Glomerular endothelial cell (primary cell): ENCODE results near the gene UNKL. TPM values are rescaled to one million over a fixed set of nuclear protein-coding genes. Genes with fewer than 3 reads are reported as not detected.
"Not testable (repeated sequence)": the region's sequence is repeated elsewhere in the genome, so short reads cannot be mapped to it uniquely, and the experiment has no call there.

Source experiments
- DNase-seq: peaks from one replicate; pipeline ENCODE4 v3.0.0-alpha.2; 2011; ENCODE audit warnings: low read depth, low spot score; ENCODE audit errors: extremely low read depth
- total RNA-seq: library from RNA; depleted of rRNA; stranded (reverse); fragments of >200 nt; gene quantifications from 2 replicates; pipeline ENCODE4 v1.2.3, GENCODE V29; 2015

Gene UNKL
- total RNA-seq, 1 donor from 2014 or later = 27.3 TPM

DNA sequence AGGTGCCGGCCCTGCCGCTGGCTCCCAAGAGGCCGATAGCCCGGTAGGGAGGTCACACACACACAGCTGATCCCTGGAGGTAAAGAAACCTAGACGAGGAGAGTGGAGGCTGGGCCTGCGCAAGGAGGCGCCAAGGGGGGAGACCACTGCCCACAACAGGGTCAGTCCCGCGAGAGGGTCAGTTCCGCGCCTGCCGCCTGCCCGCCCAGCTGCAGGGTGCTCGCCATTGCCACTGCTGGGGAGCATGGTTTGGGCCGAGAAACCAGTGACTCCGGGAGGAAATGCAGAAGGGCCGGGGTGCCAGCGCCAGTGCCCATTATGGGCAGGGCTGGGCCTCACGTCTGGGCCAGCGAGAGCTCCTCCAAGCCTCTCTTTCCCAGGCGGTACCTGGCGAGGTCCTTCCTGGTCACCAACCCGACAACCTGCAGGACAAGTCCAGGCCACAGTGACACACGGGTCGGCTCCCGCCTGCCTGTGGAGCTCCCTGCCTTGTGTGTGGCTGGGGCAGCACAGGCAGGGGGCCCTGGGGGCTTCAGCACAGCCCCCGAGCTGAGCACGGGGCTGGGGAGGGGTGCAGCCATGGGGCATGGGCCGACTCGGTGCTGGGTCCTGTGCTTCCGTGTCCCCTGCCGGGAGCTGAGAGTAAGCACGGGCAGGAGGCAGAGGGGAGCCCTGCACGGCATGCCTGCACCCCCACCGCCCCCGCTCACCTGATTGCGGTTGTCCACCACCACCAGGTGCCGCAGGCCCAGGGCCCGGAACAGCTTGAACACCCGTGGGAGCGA lies 32.0 kb upstream of the UNKL start:
- DNase-seq = no peak

DNA sequence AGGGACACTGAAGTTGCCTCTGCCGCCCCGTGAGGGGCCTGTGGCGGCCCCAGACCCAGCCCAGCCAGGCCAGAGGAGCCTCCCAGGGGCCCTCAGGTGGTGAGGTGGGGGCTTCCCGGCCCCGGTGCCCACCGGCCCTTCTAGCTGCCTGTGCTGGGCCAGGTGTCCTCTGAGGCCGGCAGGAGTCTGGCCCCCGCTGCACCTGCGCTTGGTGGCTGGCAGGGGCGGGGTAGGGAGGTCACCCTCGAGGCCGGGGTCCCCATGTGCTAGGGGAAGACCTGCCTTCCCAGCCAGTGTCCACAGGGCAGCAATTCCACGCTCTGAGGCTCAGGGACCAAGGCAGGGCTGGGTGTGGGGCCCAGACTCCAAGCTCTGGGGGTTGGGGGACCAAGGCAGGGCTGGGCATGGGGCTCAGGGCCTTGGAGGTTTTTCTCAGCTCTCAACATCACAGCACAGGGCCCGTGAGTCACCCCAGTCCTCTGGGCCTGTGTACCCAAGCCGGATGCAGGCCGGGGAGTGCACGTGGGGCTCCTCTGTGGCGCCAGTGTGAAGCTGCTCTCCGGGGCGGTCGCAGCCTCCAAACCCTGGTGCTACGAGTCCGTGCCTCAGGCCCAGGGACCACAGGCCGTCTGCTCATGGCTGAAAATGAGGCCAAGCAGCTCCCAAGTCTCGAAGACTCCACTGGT lies 31.2 kb upstream of the UNKL start:
- no peak for DNase-seq

DNA sequence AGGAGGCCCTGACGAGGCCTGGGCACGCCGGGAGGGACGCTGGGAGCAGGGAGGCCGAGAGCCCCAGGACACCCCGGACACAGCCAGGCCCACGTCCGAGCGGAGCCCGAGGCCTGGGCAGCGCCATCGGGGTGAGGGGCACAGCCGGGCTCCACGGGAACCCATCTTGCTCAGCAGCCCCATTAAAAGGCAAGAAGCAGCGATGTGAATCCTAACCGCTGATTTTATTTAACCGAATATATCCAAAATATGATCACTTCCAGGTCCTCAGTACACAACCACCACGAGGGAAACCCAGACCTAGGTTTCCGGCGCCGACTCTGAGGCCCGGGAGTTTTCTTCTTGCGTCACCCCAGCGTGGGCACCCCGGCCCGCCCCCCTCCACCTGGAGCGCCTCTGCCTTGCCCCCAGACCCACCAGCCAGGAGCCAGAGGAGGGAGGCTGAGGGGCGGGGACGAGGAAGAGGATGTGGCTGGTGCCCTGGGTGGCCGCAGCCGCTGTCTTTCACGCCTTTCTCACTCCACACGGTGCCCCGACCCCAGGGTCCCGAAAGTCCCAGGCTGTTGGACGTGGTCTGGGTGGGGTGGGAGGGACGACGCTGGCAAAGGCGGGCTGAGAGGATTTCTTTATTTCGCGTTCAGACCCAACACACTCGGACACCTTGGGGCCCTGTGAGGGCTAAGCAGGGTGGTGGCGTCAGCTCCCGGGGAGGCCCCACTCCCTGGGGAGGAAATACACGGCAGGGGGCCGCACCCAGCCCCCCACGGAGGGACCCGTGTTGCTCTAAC lies 30.4 kb upstream of the UNKL start:
- no peak for DNase-seq

DNA sequence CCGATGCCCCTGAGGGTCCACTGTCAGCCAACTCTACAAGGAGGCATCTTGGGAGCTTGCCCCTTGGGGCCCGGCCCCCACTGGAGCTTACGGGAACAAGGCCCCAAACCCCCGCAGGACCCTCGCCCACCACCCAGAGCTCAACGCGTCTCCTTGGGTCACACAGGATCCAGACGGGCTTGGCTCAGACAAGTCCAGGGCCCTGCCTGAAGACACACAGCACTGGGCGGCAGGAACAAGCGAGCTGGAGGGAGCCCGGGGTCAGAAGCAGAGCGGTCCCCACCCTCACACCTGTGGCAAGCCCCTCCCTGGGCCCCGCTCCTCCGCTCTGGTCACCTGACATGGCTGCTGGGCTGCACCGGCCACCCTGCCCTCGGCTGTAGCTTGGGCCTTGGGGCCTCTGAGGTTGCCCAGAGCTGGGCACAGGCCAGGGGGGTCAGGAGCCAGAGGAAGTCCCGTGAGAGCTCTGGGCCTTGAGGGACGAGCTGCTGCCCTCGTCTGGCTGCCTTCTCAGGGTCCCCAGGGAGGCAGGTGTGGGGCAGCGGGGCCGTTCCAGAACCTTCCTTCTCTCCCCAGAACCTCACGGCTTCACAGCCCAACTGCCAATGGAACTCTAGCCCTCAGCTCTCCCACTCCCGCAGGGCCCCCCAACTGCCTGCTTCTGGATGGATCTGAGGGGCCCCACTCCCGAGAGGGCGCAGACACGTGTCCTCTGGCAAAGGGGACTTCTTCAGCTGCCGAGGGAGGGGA lies 29.7 kb upstream of the UNKL start, which contains the start of gene CCDC154:
CCDC154 (minus strand) TSS at position 577 of the 750 bp plus-strand sequence; CDS start at position 343, 234 bp downstream.
- no peak for DNase-seq

DNA sequence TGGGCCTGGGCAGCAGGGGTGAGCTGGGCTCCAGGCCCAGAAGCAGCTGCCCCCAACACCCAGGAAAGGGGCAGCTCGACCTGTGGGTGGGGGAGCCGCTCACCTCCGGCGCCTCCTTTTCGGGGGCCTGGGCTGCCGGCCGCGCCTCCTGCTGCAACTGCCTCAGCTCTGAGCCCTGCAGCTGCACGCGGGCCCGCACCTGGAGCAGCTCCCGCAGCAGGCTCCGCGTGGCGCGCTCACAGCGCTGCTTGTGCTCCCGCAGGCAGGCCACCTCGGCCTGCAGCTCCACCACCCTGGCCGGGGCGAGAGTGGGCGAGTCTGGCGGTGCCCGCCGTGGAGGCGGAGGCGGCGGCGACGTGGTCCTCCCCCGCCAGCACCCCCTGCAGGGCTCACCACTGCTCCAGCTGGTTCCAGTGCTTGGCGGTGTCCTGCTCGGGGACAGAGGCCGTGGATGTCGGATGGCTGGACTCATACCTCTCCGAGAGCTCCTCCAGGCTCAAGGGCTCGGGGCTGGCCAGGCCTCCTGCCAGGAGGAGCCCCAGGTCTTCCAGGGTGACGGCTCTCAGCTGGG lies 29.0 kb upstream of the UNKL start:
- DNase-seq = no peak

DNA sequence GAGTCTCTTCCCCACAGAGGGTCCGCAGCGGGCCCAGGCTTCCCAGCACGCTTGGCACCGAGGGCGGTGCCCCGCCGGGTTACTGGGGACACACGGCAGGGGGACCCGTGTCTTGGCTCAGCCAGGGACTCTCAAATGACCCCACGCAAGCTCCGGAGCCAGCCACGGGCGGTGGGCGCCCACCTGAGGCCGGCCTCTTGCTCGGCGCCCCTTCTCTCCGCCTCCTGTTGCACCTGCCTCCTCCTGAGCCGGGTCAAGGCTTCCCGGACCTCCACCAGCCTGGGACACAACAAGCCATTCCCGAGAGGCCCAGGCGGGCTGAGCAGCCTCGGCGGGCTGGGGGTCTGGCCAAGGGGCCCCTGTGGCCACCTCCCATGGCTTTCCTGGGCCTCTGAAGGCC lies 28.2 kb upstream of the UNKL start:
- no peak for DNase-seq

DNA sequence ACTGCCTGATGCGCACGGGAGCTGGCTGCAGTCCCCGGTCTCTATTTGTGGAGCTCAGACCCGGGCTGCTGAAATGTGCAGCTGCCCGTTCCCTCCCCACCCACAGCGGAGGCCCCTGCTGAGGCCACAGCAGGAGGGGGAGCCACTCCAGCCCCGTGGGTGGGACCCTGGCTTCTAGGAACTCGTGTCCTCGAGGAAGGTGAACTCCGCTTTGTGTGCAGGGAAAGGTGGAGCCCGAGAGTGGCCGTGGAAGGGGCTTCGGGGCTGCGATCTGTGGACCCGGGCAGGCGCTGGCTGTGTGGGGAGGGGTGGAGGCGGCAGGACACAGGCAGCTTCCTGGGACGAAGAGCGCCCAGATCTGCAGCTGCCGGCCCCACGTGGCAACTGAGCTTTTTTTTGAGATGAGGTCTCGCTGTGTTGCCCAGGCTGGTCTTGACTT lies 26.9 kb upstream of the UNKL start:
- DNase-seq = no peak

DNA sequence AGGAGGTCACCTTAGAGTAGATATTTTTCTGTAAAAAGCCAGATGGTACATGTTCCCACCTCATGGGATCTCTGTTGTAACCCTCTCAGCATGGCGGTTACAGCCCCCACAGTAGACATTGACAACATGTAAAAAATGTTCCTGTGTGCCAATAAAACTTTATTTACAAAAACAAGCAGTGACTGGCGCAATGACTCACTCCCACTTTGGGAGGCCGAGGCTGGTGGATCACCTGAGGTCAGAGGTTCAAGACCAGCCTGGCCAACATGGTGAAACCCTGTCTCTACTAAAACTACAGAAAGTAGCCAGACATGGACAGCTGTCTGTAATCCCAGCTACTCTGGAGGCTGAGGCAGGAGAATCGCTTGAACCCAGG lies 25.2 kb upstream of the UNKL start:
- DNase-seq = not testable (repeated sequence)

DNA sequence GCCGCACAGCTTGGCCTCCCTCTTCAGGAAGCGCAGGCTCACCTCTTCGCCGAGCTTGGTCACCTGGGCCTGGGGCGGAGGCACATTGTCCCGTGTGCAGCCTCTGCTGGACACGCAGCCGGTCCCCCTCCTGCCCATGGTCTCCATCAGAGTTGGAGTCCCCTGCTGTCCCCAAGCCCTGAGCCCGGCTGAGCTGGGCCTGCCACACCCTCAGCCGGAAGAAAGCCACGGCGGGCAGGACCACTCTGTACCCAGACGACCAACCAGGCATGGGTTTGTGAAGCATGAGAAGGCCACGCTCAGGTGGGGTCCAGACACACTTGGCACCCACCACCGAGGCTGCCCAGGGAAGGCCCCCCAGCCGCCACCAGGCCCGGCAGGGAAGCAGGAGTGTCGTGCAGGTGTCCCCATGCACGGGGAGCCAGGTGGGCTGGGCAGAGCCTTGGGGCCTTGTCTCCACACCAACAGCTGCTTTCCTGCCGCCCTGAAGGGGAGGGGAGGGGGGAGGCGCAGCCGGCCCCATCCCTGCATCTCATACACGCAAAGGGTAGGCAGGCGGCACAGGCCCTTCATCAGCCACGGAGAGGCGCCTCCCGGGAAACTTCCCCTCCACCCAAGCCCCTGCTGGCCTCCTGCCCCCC lies 24.7 kb upstream of the UNKL start:
- DNase-seq = no peak

DNA sequence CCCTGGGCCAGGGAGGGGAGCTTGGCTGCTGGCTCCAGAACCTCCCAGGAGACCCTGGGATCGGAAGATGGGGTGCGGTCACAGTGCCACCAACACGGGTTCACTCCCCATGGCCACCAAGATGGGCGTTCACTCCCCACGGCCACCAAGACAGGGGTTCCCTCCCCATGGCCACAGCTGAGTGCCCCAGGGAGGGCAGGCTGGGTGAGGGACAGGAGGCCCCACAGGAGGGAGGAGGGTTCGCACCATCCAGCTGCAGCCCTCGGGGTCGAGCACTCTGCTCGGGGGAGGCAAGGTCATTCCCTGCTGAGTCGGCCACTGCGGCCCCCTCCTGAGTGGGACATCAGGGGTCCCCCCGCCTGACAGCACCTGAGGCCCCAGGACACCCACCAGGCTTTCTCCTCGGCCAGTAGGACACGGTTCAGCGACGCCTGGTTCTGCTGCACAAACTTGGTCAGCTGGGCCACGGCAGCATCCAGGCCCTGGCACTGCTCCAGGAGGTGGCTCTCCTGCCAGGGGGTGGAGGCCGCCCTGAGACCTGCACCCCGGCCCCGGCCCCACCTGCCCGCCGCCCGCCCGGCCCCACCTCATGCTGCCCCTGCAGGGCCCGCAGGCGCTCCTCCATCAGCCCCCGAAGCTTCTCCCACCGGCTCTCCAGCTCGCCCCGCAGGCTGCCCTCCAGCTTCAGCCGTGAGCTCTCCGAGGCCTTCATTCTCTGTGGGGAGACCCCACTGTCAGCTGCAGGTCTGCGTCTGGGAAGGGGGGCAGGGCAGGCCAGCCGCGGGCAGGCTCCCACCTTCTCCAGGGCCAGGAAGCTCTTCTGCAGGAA lies 23.9 kb upstream of the UNKL start:
- no peak for DNase-seq

DNA sequence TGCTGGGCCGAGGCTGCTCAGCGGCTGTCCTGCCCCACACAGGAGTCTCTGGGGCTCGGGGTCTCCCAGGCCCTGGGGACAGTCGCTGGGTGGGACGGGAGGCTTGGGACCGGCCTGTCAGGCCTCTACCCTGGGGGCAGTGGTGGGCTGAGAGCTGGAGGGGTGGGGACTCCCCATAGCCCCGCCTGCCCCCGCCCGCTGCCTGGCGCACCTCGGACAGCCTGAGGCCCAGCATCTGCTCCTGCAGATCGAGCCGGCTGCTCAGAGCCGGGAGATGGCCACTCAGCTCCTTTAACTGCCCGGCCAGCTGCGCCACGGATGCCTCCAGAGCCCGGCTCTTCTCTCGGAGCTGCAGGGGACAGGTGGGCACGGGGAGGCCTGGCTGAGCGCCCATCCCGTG lies 23.1 kb upstream of the UNKL start:
- DNase-seq = no peak

DNA sequence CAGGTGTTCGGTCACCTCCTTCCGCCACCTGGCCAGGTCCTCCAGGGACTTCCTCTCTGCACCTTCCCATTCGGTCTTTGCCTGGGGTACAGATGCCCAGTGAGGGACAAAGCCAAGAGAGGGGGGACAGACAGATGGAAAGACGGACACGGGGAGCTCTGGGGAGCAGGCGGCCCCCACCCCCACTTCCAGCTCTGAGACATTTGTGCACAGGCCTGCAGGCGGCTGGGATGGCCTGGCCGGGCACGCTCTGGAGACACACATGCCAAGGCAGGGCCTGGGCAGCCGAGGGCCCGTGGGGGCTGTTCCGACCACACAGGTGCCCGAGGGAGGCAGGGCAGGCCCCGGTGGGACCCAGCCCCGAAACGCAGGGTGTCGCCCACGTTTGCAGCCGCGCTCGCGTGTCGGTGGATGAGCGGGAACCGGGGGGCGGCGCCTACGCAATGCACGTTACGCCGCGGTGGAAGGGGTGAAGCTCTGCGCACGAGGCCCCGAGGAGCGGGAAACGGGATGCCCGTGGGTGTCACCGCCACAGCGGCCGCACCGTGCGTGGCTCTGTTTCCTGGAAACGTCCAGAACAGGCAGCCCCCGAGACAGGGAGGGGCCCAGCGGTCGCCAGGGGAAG lies 22.3 kb upstream of the UNKL start:
- DNase-seq = no peak

DNA sequence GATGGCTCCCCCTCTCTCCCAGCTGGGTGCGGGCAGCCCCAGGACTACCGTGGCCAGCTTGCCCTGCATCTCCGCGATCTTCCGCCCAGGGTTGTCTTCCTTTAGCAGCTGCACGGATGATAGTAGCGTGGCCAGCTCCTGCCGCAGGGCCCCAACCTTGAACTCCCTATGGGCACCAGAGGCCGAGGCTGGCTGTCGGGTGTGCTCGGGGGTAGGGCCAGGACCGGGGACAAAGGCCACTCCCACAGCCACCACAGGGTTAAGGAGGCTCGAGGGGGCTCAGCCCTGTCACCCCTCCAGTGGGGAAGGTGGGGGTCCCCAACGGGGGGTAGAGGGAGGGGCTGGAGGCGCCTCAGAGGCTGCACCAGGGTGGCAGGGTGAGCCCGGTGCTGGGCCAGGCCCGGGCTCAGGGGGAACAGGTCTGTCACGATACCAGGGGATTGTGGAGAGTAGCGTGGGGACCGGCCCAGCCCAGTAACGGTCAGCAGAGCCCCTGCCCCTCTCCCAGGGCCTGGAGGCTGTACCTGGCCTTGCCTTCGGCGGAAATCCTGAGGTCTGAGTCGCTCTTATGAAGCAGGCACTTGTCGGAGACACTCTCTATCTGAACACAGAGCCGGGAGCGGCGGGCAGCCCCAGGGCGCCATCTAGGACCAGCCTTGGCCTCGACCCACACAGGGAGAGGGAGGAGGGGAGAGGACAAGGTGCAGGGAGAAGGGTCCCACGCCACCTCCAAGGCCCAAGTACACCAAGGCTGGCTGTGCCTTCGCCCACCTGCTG lies 21.6 kb upstream of the UNKL start:
- no peak for DNase-seq

DNA sequence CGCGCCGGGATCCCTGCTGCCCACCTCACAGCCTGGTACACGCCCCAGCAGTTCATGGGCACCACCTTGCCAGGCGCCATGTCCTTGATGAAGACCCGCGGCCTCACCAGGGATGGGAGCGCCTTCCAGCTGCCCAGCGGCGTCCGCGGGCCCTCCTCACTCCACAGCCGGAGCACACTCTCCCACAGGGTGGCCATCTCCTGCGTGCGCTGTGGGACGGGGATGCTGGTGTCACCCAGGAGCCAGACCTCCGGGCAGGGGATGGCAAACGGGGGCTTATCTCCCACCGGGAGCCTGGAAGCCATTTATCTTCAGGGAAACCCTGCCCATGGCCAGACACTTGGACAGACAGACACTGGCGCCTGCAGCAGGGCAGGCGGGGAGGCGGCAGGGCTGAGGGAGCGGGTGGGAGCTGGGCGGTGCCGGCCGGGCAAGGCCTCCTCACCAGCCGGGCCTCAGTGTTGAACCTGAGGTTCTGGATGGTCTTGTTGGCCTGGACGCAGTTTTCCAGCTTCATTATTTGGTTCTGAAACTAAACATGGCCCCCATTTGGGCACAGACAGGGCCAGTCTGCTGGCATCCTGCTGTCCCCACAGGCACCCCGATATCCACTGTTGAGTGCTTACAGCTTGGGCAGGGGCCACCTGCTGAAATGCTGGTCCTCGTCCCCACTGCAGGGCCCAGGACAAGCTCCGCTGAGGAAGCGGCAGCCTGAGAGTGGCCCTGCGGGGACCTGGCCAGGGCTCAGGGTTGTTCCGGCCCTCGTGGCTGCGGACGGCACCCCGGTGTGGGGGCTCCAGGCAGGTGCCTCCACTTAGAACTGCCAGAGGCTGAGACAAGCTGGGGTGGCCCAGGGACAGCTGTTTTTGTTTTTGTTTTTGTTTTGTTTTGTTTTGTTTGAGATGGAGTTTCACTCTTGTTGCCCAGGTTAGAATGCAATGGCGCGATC lies 20.4 kb upstream of the UNKL start:
- DNase-seq = no peak

DNA sequence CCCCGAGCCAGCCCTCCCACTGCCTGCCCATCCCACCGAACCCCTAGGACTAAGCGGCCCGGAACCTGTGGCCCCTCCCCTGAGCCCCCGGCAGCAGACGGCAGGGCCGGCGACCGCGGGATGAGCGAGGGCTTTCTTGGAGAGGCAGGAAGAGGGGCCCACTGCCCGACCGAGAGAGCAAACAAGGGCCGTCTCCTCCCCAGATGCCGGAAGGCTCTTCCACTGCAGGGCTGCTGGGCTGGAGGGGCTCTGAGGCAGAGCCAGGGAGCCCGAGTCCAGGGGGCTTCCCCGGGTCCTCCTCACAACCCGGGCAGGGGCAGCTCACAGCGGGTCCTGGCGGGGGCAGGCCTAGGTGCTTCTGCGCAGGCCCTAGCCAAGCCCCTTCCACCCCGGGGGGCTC lies 19.3 kb upstream of the UNKL start:
- DNase-seq = no peak

DNA sequence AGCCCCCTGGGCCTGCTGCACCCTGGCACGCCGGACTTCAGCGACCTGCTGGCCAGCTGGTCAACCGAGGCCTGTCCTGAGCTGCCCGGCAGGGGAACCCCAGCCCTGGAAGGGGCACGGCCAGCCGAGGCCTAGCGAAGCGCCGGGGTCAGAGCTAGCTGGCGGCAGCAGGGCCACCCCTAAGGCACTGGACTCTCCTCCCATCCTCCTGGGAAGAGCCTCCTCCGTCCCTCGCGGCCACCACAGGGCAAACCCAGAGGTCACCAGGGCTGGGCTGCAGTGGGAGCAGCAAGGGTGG lies 18.7 kb upstream of the UNKL start:
- no peak for DNase-seq
